ENCODE results near the gene MAGEC3. TPM values are rescaled to one million over a fixed set of nuclear protein-coding genes. Genes with fewer than 3 reads are reported as not detected.
"Not testable (repeated sequence)": the region's sequence is repeated elsewhere in the genome, so short reads cannot be mapped to it uniquely, and the experiment has no call there.

Gene MAGEC3, protein sequence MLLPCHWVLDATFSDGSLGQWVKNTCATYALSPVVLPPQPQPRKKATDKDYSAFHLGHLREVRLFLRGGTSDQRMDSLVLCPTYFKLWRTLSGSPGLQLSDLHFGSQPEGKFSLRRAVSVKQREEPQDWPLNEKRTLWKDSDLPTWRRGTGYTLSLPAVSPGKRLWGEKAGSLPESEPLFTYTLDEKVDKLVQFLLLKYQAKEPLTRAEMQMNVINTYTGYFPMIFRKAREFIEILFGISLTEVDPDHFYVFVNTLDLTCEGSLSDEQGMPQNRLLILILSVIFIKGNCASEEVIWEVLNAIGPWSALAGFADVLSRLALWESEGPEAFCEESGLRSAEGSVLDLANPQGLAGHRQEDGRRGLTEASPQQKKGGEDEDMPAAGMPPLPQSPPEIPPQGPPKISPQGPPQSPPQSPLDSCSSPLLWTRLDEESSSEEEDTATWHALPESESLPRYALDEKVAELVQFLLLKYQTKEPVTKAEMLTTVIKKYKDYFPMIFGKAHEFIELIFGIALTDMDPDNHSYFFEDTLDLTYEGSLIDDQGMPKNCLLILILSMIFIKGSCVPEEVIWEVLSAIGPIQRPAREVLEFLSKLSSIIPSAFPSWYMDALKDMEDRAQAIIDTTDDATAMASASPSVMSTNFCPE
- total RNA-seq, result not detected
- long read RNA-seq, result 0 reads

- ATAC-seq (no peak), DNase-seq (no peak)
- intact Hi-C loops (cut with DNase I, micrococcal nuclease), result no loop called here
These were observed at the start of gene MAGEC3 for GRCh38 chrX:141838016-141838415. Gene MAGEC3 (plus strand): TSS chrX:141838316. CDS start chrX:141838316, 0 bp downstream.

- ATAC-seq (no peak), DNase-seq (no peak)
- intact Hi-C loops (cut with DNase I, micrococcal nuclease), result no loop called here
These were observed 46.3 kb upstream of the MAGEC3 start for GRCh38 chrX:141791856-141792255.

DNA sequence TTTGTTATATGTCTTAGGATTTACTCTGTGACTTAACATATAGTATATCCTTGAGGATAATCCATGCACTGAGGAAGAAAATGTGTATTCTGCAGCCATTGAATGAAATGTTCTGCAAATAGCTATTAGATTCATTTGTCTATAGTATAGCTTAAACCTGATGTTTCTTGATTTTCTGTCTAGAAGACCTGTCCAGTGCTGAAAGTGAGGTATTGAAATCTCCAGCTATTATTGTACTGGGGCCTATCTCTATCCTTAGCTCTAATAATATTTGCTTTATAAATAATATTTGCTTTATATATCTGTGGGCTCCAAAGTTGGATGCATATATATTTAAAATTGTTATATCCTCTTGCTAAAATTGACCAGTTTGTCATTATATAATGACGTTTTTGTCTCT lies 26.7 kb upstream of the MAGEC3 start:
- intact Hi-C loops (cut with DNase I, micrococcal nuclease), result no loop called here
- ATAC-seq (no peak), DNase-seq (no peak)

GRCh38 chrX:141814213-141814857 lies 23.8 kb upstream of the MAGEC3 start:
- no peak for ATAC-seq
- no peak for DNase-seq
- intact Hi-C loops (cut with DNase I, micrococcal nuclease), result no loop called here

- DNase-seq (no peak), ATAC-seq (no peak)
- intact Hi-C loops (cut with DNase I, micrococcal nuclease), result no loop called here
These were observed 22.2 kb upstream of the MAGEC3 start for GRCh38 chrX:141815904-141816303.

DNA sequence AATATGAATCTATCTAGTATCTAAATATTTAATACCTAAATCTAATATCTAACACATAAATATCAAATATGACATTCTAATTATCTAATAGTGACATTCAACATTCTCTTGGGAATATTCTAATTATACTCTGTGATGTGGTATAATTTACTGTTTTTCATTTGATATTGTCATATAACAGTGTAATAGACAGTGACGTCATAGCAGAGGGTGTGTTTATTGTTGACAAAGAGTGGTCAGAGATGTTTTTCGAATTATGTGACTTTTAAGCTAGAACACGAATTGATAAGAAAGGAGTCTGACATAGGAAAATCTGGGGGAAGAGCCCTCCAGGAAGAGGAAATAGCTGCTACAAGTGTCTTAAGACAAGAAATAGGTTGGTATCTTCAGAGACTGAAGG lies 5.9 kb upstream of the MAGEC3 start:
- DNase-seq (no peak), ATAC-seq (no peak)
- intact Hi-C loops (cut with DNase I, micrococcal nuclease), result loop anchor here in 1 of 2 donors (2.0 kb wide), 1 partner anchor 39 kb away; no protein-coding TSS in a partner anchor

GRCh38 chrX:141839856-141840255 lies 1.7 kb downstream of the MAGEC3 start:
- ATAC-seq (no peak), DNase-seq (no peak)
- intact Hi-C loops (cut with DNase I, micrococcal nuclease), result no loop called here

- DNase-seq, result no peak
- no peak for ATAC-seq
- intact Hi-C loops (cut with DNase I, micrococcal nuclease), result no loop called here
These were observed 19.4 kb downstream of the MAGEC3 start for GRCh38 chrX:141857479-141857878.

GRCh38 chrX:141879616-141880015 lies 41.5 kb downstream of the MAGEC3 start:
- intact Hi-C loops (cut with DNase I, micrococcal nuclease), result no loop called here
- DNase-seq (no peak), ATAC-seq (no peak)

GRCh38 chrX:141888811-141889210 lies 50.7 kb downstream of the MAGEC3 start:
- DNase-seq; ATAC-seq; intact Hi-C loops (cut with DNase I, micrococcal nuclease): not testable (repeated sequence)

DNA sequence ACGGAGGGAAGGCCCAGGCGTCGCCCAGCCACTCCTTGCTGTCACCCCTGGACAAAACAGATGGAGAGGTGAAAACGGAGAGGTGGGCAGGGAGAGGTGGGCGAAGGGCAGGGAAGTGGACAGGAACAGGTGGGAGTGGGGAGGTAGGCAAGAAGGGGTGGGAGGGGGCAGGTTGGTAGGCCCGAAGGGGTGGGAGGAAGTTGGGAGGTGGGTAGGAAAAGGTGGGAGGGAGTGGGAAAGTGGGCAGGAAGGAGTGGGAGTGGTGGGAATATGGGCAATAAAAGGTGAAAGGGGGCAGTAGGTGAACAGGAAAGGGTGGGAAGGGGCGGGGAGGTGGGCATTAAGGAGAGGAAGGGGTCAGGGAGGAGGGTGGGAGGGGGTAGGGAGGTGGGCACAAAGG lies 56.6 kb downstream of the MAGEC3 start:
- intact Hi-C loops (cut with DNase I, micrococcal nuclease), result no loop called here
- DNase-seq, result no peak
- no peak for ATAC-seq

GRCh38 chrX:141897690-141898089 lies 59.6 kb downstream of the MAGEC3 start:
- no peak for DNase-seq
- intact Hi-C loops (cut with DNase I, micrococcal nuclease), result no loop called here
- ATAC-seq, result no peak

- intact Hi-C loops (cut with DNase I, micrococcal nuclease), result no loop called here
- no peak for ATAC-seq
- no peak for DNase-seq
These were observed 64.2 kb downstream of the MAGEC3 start for GRCh38 chrX:141902366-141902765.

- intact Hi-C loops (cut with DNase I, micrococcal nuclease), result no loop called here
- ATAC-seq (no peak), DNase-seq (no peak)
These were observed 65.5 kb downstream of the MAGEC3 start, which contains the start of gene MAGEC1 for GRCh38 chrX:141903400-141904155. Gene MAGEC1 (plus strand): TSS chrX:141903894. CDS start chrX:141905073, 1,179 bp downstream.

DNA sequence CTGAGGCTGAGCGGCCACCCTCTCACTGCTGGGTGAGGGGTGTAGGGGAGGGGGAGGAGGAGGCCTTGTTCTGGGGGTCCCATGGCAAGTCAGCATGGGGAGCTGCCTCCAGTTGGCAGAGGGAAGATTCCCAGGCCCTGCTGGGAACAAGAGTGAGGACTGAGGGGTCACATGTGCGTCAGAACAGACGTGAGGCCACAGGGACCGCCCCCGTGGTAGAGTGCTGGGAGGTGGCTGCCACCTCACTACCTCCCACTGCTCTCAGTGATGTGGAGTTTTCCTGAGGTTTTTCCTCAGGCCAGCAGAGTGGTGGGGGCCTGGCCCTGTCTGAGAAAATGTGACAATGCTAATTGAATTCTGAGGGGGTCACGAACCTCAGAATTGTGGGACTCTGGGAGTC lies 66.1 kb downstream of the MAGEC3 start:
- ATAC-seq, result no peak
- intact Hi-C loops (cut with DNase I, micrococcal nuclease), result no loop called here

DNA sequence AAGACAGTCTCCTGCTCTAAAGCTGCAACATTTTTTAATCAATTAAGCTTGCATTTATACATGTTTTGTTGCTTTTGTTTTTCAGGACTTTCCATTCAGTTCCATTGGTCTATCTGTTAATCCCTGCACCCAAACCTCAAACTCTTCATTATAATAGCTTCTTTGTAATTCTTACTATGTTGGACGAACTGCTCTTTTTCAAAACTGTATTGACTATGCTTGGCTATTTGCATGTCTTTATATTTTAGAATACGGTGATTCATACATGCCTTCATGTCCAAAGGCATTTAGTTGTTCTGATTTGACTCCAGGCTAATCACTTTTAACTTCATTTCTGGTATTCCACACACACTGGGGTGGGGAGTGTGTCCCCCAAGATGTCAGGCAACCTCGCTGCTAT lies 79.7 kb downstream of the MAGEC3 start:
- no peak for ATAC-seq
- DNase-seq, result no peak
- intact Hi-C loops (cut with DNase I, micrococcal nuclease), result no loop called here

More for the DNA sequence above, 66.1 kb downstream of the MAGEC3 start:
- no peak for DNase-seq

DNA sequence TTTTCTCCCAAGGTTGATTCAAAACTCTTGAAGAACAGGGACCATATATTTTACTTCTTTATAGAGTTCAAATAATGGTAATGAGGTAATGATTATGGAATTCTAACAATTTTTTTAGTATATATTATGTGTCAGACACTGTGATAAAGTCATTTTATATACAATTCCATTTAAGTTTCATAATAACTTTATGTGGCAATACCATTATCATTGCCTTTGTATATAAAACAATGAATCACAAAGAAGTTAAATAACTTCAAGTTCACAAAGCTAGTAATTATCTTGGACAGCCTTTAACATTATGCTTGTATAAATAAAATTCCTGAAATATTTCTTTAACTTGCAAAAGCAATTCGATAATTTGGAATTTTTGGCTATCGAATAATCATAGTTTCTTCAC lies 86.2 kb downstream of the MAGEC3 start:
- intact Hi-C loops (cut with DNase I, micrococcal nuclease), result no loop called here
- DNase-seq (no peak), ATAC-seq (no peak)

- no peak for DNase-seq
- intact Hi-C loops (cut with DNase I, micrococcal nuclease), result no loop called here
- ATAC-seq, result no peak
These were observed 90.3 kb downstream of the MAGEC3 start for GRCh38 chrX:141928432-141928831.

GRCh38 chrX:141934059-141934641 lies 96.0 kb downstream of the MAGEC3 start:
- ATAC-seq, result no peak
- no peak for DNase-seq
- intact Hi-C loops (cut with DNase I, micrococcal nuclease), result no loop called here
